IPS-NIHi7 (cell line): ENCODE measurements around the gene MRPL43.

Experiments
- DNase-seq: peaks from one replicate; pipeline ENCODE4 v3.0.0; 2012; ENCODE audit warnings: mixed read lengths; ENCODE audit errors: extremely low spot score

The MRPL43 gene

DNA sequence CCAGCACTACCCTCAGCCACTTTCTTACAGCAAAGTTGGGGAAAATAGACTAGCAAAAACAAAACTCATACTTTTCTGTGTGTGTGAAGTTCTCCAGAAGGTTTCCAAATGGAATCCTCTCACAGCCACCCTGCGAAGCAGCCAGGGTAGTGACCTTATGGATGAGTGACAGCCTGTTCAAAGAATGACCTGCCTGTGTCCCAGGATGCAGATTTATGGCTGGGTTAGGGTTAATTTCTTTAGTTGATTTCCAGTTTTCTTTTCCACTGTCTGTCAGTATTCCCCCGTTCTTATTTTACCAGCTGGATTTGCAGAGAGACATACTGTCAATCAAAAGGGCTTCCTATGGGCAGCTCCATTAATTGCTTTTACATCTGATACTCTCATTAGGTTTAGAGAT is 20.4 kb downstream of the MRPL43 start:
- no peak for DNase-seq

GRCh38 chr10:100965820-100966219 is 21.5 kb downstream of the MRPL43 start:
- DNase-seq = no peak

- DNase-seq = no peak
Observed at GRCh38 chr10:100963826-100964225, 23.5 kb downstream of the MRPL43 start.

- no peak for DNase-seq
Observed at GRCh38 chr10:100962351-100963080, 24.8 kb downstream of the MRPL43 start.

DNA sequence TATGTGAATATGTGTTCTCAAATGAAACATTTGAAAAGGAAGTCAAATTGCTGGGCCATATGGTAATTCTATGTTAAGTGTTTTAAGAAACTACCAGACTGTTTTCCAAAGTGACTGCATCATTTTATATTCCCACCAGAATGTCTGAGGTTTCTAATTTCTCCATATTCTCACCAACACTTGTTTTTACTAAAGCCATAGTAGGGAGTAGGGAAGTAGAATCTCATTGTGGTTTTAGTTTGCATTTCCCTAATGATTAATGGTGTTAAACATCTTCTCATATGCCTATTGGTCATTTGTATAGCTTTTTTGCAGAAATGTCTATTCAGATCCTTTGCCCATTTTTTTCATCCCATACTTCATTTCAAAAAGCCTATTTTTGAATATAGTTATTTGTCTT is 27.0 kb downstream of the MRPL43 start:
- DNase-seq = no peak

DNA sequence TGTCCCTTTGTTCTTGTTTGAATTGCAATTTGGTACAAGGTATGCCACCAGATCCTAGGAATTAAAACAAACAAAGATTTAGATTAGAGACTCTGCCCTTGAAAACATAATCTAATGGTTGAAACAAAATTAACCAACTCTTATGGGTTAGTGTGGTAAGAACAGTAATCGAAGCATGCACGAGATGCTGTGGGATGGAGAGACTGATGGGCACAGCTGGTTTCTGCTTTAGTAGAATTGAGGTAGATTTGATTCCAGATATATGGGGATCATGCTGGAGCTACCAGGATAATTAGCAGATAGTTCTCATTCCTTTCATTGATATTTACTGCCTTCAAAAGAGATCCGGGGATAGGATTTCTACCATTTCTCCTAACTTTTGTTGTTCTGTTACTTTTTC is 38.4 kb downstream of the MRPL43 start:
- no peak for DNase-seq

DNA sequence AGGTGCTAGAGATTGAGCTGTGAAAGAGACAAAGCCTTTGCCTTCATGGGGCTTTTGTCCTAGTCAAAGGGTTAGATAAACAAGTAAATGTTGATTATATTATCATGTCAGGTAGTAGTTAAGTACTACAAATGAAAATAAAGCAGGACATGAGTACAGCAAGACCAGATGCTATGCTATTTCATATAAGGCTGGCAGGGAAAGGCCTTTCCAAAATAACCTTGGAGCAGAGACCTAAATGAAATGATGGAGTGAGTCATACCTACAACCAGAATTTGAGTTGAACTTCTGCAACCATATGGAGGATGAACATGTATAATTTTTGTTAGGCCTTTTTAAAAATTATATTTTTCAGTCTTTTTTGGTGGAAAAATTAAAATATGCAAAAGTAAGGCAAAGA is 41.5 kb downstream of the MRPL43 start:
- DNase-seq = no peak

- no peak for DNase-seq
Observed at GRCh38 chr10:100943508-100943907, 43.8 kb downstream of the MRPL43 start.

DNA sequence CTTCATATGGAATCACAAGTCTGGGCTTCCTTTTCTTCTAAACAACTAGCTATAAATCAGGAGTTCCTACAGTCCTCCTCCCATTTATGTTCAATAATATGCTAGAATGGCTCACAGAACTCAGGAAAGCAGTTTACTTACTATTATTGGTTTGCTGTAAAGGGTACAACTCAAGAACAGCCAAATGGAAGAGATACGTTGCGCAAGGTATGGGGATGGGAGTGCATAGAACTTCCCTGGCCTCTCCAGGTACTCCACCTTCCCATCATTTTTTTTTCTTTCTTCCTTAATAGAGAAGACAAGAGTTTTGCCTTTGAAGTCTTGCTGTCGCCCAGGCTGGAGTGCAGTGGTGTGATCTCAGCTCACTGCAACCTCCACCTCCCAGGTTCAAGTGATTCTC is 45.1 kb downstream of the MRPL43 start:
- DNase-seq = no peak

- DNase-seq = no peak
Observed at GRCh38 chr10:100939763-100940344, 47.4 kb downstream of the MRPL43 start.
